Small intestine (tissue), 7 donors: ENCODE data around the gene JOSD2. TPM values are rescaled to one million over a fixed set of nuclear protein-coding genes. Genes with fewer than 3 reads are reported as not detected.
A peak's percentile ranks its signal among the peaks of the same experiment; 100 is the strongest.

Experiments
- DNase-seq, 2 donors: peaks; one replicate each; pipeline versions ENCODE4 v3.0.0 to v3.0.0-alpha.2; 2013
- FAIRE-seq: peaks from 2 replicates; lab custom pipeline; 2012; peaks lifted over from hg19 to GRCh38; lab: Jason Lieb, UNC
- H3K27ac ChIP-seq, 3 donors: one replicate each; pipeline ENCODE4 v1.5.1; 2013; ENCODE audit warnings: low read length in 2 of 3, mild to moderate bottlenecking in 2 of 3, control low read depth in 1 of 3, inconsistent platforms in 1 of 3, low read depth in 1 of 3, moderate library complexity in 1 of 3
- H3K27me3 ChIP-seq, 3 donors: one replicate each; pipeline ENCODE4 v1.6.1; 2013; ENCODE audit warnings: low read length in 3 of 3, inconsistent platforms in 1 of 3; ENCODE audit not compliant: control insufficient read depth in 3 of 3, insufficient read depth in 3 of 3
- H3K36me3 ChIP-seq, 3 donors: one replicate each; pipeline ENCODE4 v1.6.1; 2013; ENCODE audit warnings: low read length in 3 of 3, inconsistent platforms in 1 of 3, low read depth in 1 of 3, mild to moderate bottlenecking in 1 of 3, moderate library complexity in 1 of 3; ENCODE audit not compliant: control insufficient read depth in 3 of 3, insufficient read depth in 2 of 3
- H3K4me1 ChIP-seq, 3 donors: one replicate each; pipeline ENCODE4 v1.6.1; 2013; ENCODE audit warnings: low read length in 2 of 3, inconsistent platforms in 1 of 3, low read depth in 1 of 3, mild to moderate bottlenecking in 1 of 3, moderate library complexity in 1 of 3; ENCODE audit not compliant: control insufficient read depth in 3 of 3, insufficient read depth in 2 of 3
- H3K4me3 ChIP-seq, 3 donors: one replicate each; pipeline ENCODE4 v1.5.1; 2013; ENCODE audit warnings: low read length in 3 of 3, control low read depth in 1 of 3, inconsistent platforms in 1 of 3, low read depth in 1 of 3, mild to moderate bottlenecking in 1 of 3, moderate library complexity in 1 of 3
- H3K9me3 ChIP-seq, 2 donors: one replicate each; pipeline ENCODE4 v1.6.1; 2013; ENCODE audit warnings: low read depth in 1 of 2, low read length in 1 of 2; ENCODE audit not compliant: control insufficient read depth in 2 of 2, insufficient read depth in 1 of 2
- WGBS, 3 donors: extraction: QIAGEN DNeasy Blood & Tissue Kit; methylation state at CpG; one replicate each; pipeline ENCODE4 v1.1.7; 2013; 5-methylcytosine and 5-hydroxymethylcytosine counted together
- polyA plus RNA-seq, 4 donors: library from polyadenylated mRNA; stranded (reverse) in 3 of 4; unstranded in 1 of 4; fragments of 200-250 nt in 3 of 4; fragments of 120-200 nt in 1 of 4; gene quantifications; one replicate each; pipeline versions ENCODE4 v1.2.1 to v1.2.3, GENCODE V29; 2013
- donor health status: healthy with polysubstance abuse.
- donor health status: control.
- donor health status: control.
- donor health status: Bipolar disorder and iron deficiency.
- donor health status: healthy.

The JOSD2 gene
- polyA plus RNA-seq, 4 donors: 21.2 to 97.8 (median 74.1) TPM

- FAIRE-seq: no peak
- Histone ChIP-seq H3K4me1 (peaks cover 0 to 5% (median 2%) of the 10 kb centered on the region in 3 donors), H3K9me3 (no peaks in the 10 kb centered on the region), H3K4me3 (no peak overlapping the region), H3K27me3 (peaks cover 0 to 17% (median 6%) of the 10 kb centered on the region in 3 donors), H3K27ac (no peak overlapping the region), H3K36me3 (no peaks in the 10 kb centered on the region)
- WGBS, 3 donors: 26 to 32% (median 32%) methylated on average over 27 to 28 of the region's 28 CpGs
- no peak for DNase-seq
These were observed 44.7 kb upstream of the JOSD2 start for GRCh38 chr19:50555450-50556281.

DNA sequence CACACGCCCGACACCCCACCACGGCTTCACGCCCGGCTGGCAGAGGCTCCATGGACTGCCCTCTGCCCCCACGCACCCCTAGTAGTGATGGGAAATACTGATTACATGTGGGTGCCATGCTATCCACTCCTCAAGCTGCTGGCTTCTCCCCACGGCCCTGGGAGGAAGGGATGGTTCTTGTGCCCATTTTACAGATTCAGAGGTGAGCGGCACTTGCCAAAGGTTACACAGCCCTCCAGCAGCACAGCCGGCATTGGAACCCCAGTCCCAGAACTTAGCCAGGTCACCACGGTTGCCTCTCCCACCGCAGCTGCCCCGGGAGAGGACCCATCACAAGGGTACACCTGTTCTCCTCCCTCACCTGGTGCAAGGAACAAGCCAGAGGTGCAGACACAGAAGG is 44.0 kb upstream of the JOSD2 start:
- 47 to 71% (median 49%) methylated on average over 12 of the region's 12 CpGs for WGBS, 3 donors
- peaks cover 0 to 17% (median 8%) of the 10 kb centered on the region in 3 donors for H3K27me3 ChIP-seq
- FAIRE-seq: no peak

DNA sequence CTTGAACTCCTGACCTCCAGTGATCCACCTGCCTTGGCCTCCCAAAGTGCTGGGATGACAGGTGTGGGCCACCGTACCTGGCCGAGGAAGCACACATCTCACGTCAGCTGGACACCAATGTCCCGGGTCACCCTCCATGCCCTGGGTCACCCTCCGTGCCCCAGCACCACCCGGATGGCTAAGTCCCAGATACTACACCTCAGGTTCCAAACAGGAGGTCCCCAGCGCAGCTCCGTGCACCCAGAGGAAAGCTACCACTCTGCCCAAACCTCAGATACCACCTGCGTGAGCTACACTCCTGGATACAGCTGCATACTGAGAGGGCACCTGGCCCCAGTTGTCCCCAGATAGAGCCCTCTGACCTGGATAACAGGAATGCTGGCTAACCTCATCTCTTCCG is 43.2 kb upstream of the JOSD2 start:
- no peaks in the 10 kb centered on the region for H3K36me3 ChIP-seq
- no peaks in the 10 kb centered on the region for H3K9me3 ChIP-seq
- peaks cover 0 to 5% (median 2%) of the 10 kb centered on the region in 3 donors for H3K4me1 ChIP-seq
- H3K27me3 ChIP-seq: peaks cover 0 to 20% (median 9%) of the 10 kb centered on the region in 3 donors
- 72 to 89% (median 75%) methylated on average over 10 of the region's 10 CpGs for WGBS, 3 donors
- FAIRE-seq (no peak), DNase-seq (no peak)
- no peak overlapping the region for H3K4me3 ChIP-seq
- H3K27ac ChIP-seq: no peak overlapping the region

More for the DNA sequence above, 44.0 kb upstream of the JOSD2 start:
- Histone ChIP-seq H3K27ac (no peak overlapping the region), H3K4me1 (peaks cover 0 to 5% (median 2%) of the 10 kb centered on the region in 3 donors), H3K36me3 (no peaks in the 10 kb centered on the region), H3K4me3 (no peak overlapping the region), H3K9me3 (no peaks in the 10 kb centered on the region)
- no peak for DNase-seq

DNA sequence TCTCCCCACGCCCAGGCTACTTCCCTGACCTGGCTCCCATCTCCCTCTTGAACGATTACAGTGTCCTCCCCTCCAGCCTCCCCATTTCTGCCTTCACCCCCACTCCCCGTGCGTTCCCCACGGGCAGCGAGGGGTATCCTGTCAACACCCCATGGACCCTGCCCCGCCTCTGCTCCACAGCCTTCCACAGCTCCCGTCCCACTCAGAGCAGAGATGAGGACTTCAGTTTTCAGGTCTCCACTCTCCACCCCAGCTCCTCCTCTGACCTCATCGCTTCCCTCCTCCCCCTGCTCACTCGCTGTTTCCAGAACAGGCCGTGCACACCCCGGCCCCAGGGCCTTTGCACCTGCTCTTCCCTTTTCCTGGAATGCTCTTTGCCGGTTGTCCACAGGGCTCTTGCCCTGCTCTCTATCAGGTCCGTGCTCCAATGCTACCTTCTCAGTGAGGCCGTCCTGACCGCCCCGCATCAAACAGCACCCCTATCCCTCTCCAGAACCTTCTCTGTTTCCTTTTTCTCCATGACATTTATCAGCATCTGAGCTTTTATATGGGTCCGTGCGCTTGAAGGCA is 42.2 kb upstream of the JOSD2 start:
- FAIRE-seq: no peak
- DNase-seq: no peak

DNA sequence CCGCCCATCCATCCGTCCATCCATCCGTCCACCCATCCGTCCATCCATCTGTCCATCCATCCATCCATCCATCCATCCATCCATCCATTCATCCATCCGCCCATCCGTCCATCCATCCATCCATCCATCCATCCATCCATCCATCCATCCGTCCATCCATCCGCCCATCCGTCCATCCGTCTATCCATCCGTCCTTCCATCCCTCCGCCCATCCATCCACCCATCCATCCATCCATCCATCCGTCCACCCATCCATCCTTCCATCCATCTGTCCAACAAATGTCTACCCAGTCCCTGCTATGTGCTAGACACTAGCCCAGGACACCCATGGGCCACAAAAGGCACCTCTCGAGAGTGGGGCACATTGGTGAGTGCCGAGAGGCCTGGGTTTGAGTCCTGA is 41.5 kb upstream of the JOSD2 start:
- Histone ChIP-seq H3K27ac (no peak overlapping the region), H3K36me3 (no peaks in the 10 kb centered on the region), H3K9me3 (no peaks in the 10 kb centered on the region), H3K4me3 (no peak overlapping the region), H3K4me1 (peaks cover 0 to 5% (median 2%) of the 10 kb centered on the region in 3 donors), H3K27me3 (peaks cover 0 to 17% (median 12%) of the 10 kb centered on the region in 3 donors)
- no peak for FAIRE-seq
- no peak for DNase-seq
- WGBS, 3 donors: 80 to 81% (median 80%) methylated on average over 15 of the region's 15 CpGs

More for the DNA sequence above, 42.2 kb upstream of the JOSD2 start:
- Histone ChIP-seq H3K9me3 (no peaks in the 10 kb centered on the region), H3K4me3 (no peak overlapping the region), H3K27ac (no peak overlapping the region), H3K4me1 (peaks cover 0 to 5% (median 2%) of the 10 kb centered on the region in 3 donors), H3K27me3 (peaks cover 0 to 17% (median 9%) of the 10 kb centered on the region in 3 donors), H3K36me3 (no peaks in the 10 kb centered on the region)
- WGBS, 3 donors: 78 to 83% (median 80%) methylated on average over 17 to 19 of the region's 19 CpGs

- H3K36me3 ChIP-seq: no peaks in the 10 kb centered on the region
- peaks cover 0 to 15% (median 10%) of the 10 kb centered on the region in 3 donors for H3K27me3 ChIP-seq
- no peaks in the 10 kb centered on the region for H3K9me3 ChIP-seq
- peaks cover 0 to 5% (median 2%) of the 10 kb centered on the region in 3 donors for H3K4me1 ChIP-seq
- H3K27ac ChIP-seq: no peak overlapping the region
- WGBS, 3 donors: 1 to 3% (median 2%) methylated on average over 19 to 22 of the region's 22 CpGs
- no peak for FAIRE-seq
- H3K4me3 ChIP-seq: peak overlapping the region in 1 of 3 donors; percentile 19
- peak in 1 of 2 donors; percentile 20 for DNase-seq
These were observed 40.8 kb upstream of the JOSD2 start for GRCh38 chr19:50551715-50552187.

GRCh38 chr19:50551034-50551714 is 40.2 kb upstream of the JOSD2 start:
- peak overlapping the region in 1 of 3 donors; percentile 19 for H3K4me3 ChIP-seq
- 11 to 18% (median 12%) methylated on average over 16 to 32 of the region's 32 CpGs for WGBS, 3 donors
- peaks cover 0 to 2% (median under 1%) of the 10 kb centered on the region in 3 donors for H3K4me1 ChIP-seq
- no peaks in the 10 kb centered on the region for H3K9me3 ChIP-seq
- peaks cover 0 to 15% (median 10%) of the 10 kb centered on the region in 3 donors for H3K27me3 ChIP-seq
- no peaks in the 10 kb centered on the region for H3K36me3 ChIP-seq
- H3K27ac ChIP-seq: no peak overlapping the region
- DNase-seq (no peak), FAIRE-seq (no peak)

DNA sequence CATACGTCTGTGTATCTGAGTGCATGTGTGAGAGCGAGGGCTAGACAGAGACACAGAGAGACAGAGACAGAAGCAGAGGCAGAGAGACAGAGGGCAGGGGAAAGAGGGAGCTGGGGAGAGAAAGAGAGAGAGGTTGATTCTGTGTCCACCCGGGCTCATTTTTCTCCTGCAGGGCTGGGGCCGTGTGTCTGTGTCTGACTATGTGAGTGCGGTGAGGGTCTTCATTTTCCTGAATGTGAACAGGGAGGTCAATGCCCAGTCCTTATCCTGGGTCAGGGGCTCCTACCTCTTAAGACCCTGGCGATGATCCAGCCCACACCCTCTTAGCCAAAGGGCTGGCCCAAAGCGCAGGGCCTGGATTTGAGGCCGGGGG is 39.6 kb upstream of the JOSD2 start:
- Histone ChIP-seq H3K4me1 (no peaks in the 10 kb centered on the region), H3K9me3 (no peaks in the 10 kb centered on the region), H3K36me3 (no peaks in the 10 kb centered on the region), H3K4me3 (no peak overlapping the region), H3K27ac (no peak overlapping the region), H3K27me3 (peaks cover 0 to 15% (median 10%) of the 10 kb centered on the region in 3 donors)
- 29 to 43% (median 42%) methylated on average over 8 of the region's 8 CpGs for WGBS, 3 donors
- DNase-seq (no peak), FAIRE-seq (no peak)
